NCI-H748 treated with DMSO at 0.1 percent for 48 hours (cell line): ENCODE data around the gene TPRKB.
"Not testable (repeated sequence)": the region's sequence is repeated elsewhere in the genome, so short reads cannot be mapped to it uniquely, and the experiment has no call there.

Experiments used
- DNase-seq: peaks from one replicate; lab custom pipeline; 2025; lab: John Stamatoyannopoulos, UW

Gene TPRKB

DNA sequence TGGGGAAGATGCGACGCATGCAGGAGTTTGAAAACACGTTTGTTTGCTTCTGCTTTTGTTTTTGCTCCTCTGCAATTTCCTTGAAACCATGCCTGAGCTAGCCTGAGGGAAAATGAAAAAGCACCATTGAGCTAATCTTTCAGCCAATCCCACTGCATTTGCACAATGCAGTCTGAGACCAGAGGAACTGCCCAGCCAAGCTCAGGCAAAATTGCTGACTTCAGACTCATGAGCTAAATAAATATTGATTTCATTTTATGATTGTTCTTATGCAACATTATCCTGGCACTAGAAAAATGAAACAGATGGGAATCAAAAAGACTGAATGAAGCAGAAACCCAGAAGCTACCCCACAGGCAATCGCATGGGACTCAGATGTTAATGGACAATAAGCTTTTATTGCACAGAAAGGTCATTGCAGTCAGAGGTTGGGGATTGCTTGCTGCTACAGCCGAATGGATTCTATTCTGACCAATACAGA, 37.0 kb downstream of the TPRKB start:
- no peak for DNase-seq

DNA sequence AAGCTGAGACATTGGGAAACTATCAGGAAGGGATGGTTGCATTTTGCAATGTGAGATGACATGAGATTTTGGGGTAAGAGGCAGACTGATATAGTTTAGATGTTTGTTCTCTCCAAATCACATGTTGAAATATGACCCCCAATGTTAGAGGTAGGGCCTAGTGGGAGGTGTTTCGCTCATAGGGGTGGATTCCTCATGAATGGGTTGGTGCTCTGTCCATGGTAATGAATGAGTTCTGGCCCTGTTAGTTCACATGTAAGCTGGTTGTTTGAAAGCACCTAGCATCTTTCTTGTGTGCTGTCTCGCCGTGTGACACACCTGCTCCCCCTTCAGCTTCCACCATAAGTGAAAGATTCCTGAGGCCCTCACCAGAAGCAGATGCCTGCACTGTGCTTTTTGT, 37.7 kb downstream of the TPRKB start:
- no peak for DNase-seq

DNA sequence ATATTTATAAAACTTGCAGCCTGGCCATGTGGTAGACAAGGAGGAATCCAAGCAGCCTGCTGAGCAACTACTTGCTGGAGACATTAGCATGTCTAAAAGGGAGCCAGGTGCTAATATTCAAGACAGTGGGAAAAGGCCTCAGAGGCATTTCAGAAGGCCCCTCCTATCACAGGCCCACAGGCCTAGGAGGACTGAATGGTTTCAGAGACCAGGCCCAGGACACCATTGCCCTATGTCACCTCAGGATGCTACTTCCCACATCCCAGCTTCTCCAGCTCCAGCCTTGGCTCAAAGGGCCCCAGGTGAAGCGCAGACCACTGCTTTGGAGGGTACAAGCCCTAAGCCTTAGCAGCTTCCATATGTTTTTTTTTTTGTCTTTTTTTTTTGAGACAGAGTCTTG, 39.0 kb downstream of the TPRKB start:
- no peak for DNase-seq

DNA sequence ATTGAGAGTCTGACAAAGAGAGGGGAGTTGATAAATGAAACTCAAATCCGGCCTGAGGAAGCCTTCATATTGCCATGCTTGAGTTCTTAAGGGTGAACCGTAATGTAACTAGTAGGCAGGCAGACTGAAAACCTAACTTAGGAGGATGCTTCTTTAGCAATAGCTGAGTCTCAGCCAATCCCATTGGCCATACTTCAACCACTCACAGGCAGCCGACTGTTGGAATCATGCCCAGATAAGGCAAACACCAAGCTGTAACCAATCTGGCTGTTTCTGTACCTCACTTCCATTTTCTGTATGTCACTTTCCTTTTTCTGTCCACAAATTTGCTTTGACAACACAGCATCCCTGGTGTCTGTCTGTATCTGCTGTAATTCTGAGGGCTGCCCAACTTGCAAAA, 39.5 kb downstream of the TPRKB start:
- no peak for DNase-seq

DNA sequence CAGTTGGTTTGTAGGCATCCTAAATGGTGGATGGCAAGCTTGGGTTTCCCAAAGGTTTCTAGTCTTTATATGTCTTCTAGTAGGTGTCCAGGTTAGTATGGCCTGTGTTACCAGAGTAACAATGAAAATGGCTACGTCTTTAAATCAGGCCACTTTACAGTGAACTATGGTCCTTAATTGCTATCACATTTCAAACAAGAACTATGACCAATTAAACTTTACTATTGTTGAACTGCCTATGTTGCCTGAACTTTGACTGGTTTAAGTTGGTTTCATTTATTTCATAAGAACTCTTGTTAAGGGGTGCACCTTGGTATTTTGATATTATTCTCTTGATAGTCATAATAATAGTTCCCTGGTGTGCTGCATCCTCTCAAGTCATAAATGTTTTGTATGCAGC, 40.2 kb downstream of the TPRKB start:
- not testable (repeated sequence) for DNase-seq

DNA sequence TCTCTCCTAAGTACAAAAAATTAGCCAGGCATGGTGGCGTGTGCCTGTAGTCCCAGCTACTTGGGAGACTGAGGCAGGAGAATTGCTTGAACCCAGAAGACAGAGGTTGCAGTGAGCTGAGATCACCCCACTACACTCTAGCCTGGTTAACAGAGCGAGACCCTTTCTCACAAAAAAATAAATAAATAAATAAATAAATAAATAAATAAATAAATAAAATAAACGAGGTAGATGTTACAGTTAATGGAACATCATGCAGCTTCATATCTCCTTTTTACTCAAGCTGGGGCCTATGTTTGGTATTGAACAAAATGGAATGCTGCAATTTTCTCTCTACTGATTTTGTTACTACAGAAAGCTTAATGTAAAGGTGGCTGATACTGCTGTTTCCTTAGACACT, 40.6 kb downstream of the TPRKB start:
- DNase-seq: not testable (repeated sequence)

DNA sequence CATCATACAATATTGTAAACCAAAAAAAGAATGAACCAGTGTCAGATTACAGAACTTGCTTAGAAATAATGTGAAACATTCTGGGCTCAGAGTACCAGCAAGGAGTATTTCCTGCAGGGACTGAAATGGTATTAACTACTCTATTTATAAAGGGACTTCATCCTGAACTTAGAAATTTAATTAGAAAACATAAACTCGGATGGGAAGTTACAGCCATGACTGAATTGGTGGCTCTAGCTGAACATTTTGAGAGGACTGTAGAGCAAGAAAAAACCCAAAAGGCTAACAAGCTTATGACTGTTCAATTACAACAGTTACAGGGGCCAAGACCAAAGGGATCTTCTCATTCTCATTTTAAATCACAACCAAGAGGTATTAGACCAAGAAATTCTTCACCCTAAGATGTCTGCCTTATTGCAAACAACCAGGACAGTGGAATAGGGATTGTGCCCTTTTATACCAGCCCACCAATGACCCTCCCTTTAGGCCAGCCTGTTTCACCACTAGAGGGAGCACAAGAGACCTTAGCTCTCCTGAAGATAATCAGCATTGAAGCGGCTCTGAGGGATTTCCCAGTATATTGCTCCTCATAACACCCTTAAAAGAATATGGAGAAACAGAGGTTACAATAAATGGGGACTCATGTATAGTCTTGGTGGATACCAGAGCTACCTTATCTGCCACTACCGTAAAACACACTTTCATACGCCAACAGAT, 46.6 kb downstream of the TPRKB start:
- peak; percentile 4 for DNase-seq

DNA sequence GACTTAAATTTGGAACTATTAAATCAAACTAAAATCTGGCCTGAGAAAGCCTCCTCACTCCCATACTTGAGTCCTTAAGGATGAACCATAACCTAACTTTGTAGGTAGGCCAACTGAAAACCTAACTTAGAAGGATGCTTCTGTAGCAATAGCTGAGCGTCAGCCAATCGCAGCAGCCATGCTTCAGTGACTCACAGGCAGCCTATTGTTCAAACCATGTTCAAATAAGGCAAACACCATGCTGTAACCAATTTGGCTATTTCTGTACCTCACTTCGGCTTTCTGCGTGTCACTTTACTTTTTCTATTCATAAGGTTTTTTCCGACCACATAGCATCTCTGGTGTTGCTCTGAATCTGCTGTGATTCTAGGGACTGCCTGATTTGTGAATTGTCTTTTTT, 48.7 kb downstream of the TPRKB start:
- not testable (repeated sequence) for DNase-seq

DNA sequence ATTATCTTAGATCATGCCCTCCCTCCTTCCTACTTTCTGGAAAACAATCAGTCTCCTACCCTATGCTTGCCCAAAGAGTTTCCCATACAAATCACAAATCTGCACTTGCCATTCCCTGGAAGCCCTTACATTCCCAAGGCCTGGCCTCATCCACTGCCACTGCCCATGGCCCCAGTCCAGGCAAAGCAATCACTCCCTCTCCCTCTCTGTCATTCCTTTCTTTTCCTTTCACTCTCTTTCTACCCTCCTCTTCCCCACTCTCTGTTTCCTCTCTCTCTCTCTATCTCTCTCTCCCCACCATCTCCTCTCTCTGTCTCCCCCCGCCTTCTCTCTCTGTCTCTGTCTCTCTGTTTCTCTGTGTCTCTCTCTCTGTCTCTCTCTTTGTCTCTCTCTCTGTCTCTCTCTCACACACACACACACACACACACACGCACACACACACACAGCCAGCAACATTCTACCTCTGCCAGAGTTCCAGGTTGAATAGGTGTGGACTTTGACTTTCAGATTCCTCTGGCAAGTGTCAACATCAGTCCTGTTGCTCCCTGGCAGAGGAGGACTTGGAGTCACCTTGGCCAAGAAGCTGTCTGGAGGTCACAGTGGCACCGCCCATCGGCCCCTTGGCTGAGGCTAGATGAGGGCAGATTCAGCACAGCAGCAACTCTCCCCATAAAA, 51.2 kb downstream of the TPRKB start:
- DNase-seq: no peak

DNA sequence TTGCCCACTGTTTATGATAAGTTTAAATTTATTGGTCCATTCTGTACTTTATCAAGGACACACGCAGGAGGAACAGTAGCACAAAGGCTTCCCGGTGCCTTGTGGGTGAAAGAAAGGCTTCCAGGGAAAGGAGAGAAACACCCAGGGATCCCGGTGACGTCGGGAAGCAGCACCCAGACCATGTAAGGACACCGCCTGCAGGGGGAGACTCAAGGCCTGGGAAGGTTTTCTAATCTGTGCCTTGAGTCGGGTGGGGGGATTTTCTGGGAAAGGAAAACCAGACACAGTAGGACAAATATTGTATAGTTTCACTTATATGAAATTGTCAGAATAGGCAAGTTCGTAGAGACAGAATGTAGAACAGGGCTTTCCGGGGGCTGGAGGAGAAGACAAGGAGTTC, 52.2 kb downstream of the TPRKB start:
- not testable (repeated sequence) for DNase-seq

DNA sequence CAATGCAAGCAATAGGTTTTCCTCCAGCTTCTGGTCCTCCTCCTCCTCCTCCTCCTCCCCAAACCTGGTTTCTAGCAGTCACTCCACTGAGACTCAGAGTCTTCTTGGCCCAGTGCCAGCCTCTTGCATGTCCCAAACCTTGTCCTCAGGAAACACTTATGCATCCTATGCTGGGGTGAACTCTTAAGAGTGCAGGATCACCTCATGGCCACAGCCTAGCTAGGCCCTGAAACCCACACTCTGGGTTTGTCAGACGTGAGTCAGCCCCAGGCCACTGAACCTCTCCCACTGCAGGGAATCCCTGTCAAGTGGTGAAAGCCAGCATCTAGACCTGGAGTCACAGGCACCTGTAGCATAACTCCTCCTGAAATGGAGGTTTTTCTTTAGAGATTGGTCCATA, 52.8 kb downstream of the TPRKB start:
- DNase-seq: not testable (repeated sequence)

DNA sequence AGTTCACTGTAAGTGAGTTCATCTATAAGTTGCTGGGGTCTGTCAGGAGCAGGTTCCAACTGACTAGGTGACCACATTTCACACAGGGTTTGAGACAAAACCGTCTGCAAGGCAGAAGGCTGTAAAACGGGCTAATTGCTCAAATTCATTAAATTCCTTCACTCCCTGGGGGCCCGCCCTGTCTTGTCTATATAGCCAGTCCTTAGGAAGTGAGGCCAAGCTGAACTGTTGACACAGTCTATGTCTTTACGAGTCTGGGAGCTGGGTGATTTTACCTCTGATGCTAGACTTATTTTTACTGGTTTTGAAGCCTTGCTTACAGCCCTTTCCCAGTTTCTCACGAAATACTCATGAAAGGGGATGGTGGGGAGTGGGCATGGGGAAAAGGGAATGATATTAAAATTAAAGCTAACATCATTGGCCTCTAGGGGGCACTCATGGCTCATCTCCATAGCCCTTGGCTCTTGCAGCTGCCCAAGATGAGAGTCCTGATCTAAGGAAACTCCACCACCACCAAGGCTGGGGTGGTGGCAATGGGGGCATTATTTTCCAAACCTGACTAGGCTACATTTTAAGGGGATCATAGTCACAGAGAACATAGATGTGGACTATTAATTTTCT, 57.1 kb downstream of the TPRKB start:
- DNase-seq: not testable (repeated sequence)
